Activated CD4-positive, alpha-beta T cell treated with anti-CD3 and anti-CD28 coated beads for 36 hours (primary cell): ENCODE data around the gene PAX5. TPM values are rescaled to one million over a fixed set of nuclear protein-coding genes. Genes with fewer than 3 reads are reported as not detected.

Source experiments
- ATAC-seq: fragments of 200-7000 bp; cut with Tn5 transposase; one replicate; pipeline ENCODE4 v1.10.0; 2021; ENCODE audit warnings: mild to moderate bottlenecking, moderate library complexity
- CTCF ChIA-PET: fragments of 350-600 bp; sonication (Branson Sonifier 250); formaldehyde crosslinking; loops from one replicate; lab custom pipeline; 2021; ENCODE audit warnings: antibody characterized with exemption; lab: Charles Lee
- POLR2A ChIA-PET: fragments of 350-600 bp; sonication (Branson Sonifier 250); formaldehyde crosslinking; loops from one replicate; lab custom pipeline; 2021; ENCODE audit warnings: antibody characterized with exemption, inconsistent platforms; lab: Charles Lee
- DNase-seq: peaks from one replicate; pipeline ENCODE4 v3.0.0-alpha.2; 2020
- H3K27ac Mint-ChIP-seq: one replicate; pipeline ENCODE4 v1.8.0; 2021; ENCODE audit warnings: mixed read lengths
- H3K27me3 Mint-ChIP-seq: one replicate; pipeline ENCODE4 v1.8.0; 2021; ENCODE audit warnings: mixed read lengths
- H3K36me3 Mint-ChIP-seq: one replicate; pipeline ENCODE4 v1.8.0; 2021; ENCODE audit warnings: low read depth, mixed read lengths
- H3K4me1 Mint-ChIP-seq: one replicate; pipeline ENCODE4 v1.8.0; 2021; ENCODE audit warnings: mixed read lengths
- H3K4me3 Mint-ChIP-seq: one replicate; pipeline ENCODE4 v1.8.0; 2021; ENCODE audit warnings: mild to moderate bottlenecking, moderate library complexity, mixed read lengths
- H3K9me3 Mint-ChIP-seq: one replicate; pipeline ENCODE4 v1.8.0; 2021; ENCODE audit warnings: low read depth, mixed read lengths
- intact Hi-C, 2 experiments: fragments of 100-400 bp; cut with DNase I in 1 of 2; cut with micrococcal nuclease in 1 of 2; formaldehyde crosslinking; loops; one replicate each; pipeline versions ENCODE4 v1.14.2 to v1.15.1; 2022 to 2024; cut with DNase I, micrococcal nuclease
- total RNA-seq, 2 experiments: library from RNA; stranded (reverse); gene quantifications; one replicate each; pipeline ENCODE4 v1.2.3, GENCODE V29; 2021

Gene PAX5
- total RNA-seq, 2 experiments from 2014 or later, result 0.21 to 0.51 TPM

- H3K27me3 Mint-ChIP-seq, result no peaks in the 10 kb centered on the region
- ChIA-PET POLR2A (interaction anchor here (0.6 kb wide), 1 partner anchor 108 kb away, joined by 4 read pairs; no protein-coding TSS in a partner anchor), CTCF (interaction anchor here (1.2 kb wide), 1 partner anchor 37 kb away, joined by 3 read pairs; no protein-coding TSS in a partner anchor)
Measured at GRCh38 chr9:36835271-36835996, 198.6 kb downstream of the PAX5 start.

GRCh38 chr9:36834736-36835135 is 199.3 kb downstream of the PAX5 start:
- intact Hi-C loops, result loop anchor here in 1 of 2 experiments (5.0 kb wide), 1 partner anchor 42 kb away; no protein-coding TSS in a partner anchor
- ChIA-PET POLR2A (no interaction called here), CTCF (no interaction called here)
- Mint-ChIP-seq H3K4me1 (no peaks in the 10 kb centered on the region), H3K27me3 (no peaks in the 10 kb centered on the region), H3K4me3 (no peak overlapping the region), H3K9me3 (no peaks in the 10 kb centered on the region), H3K27ac (no peak overlapping the region), H3K36me3 (no peaks in the 10 kb centered on the region)
- DNase-seq (no peak), ATAC-seq (no peak)

More at GRCh38 chr9:36835271-36835996, 198.6 kb downstream of the PAX5 start:
- no peak overlapping the region for H3K27ac Mint-ChIP-seq
- intact Hi-C loops, result no loop called here
- H3K4me3 Mint-ChIP-seq, result no peak overlapping the region
- H3K36me3 Mint-ChIP-seq, result no peaks in the 10 kb centered on the region
- H3K9me3 Mint-ChIP-seq, result no peaks in the 10 kb centered on the region
- H3K4me1 Mint-ChIP-seq, result no peaks in the 10 kb centered on the region
- DNase-seq, result no peak
- ATAC-seq, result no peak

GRCh38 chr9:36833954-36834353 is 200.1 kb downstream of the PAX5 start:
- DNase-seq (no peak), ATAC-seq (no peak)
- Mint-ChIP-seq H3K9me3 (no peaks in the 10 kb centered on the region), H3K27me3 (no peaks in the 10 kb centered on the region), H3K4me1 (no peaks in the 10 kb centered on the region), H3K4me3 (no peak overlapping the region), H3K36me3 (no peaks in the 10 kb centered on the region), H3K27ac (no peak overlapping the region)
- ChIA-PET CTCF (no interaction called here), POLR2A (no interaction called here)
- intact Hi-C loops, result loop anchor here in 1 of 2 experiments (5.0 kb wide), 1 partner anchor 42 kb away; no protein-coding TSS in a partner anchor

GRCh38 chr9:36832164-36832795 is 201.8 kb downstream of the PAX5 start:
- no peaks in the 10 kb centered on the region for H3K4me1 Mint-ChIP-seq
- no peak overlapping the region for H3K27ac Mint-ChIP-seq
- H3K27me3 Mint-ChIP-seq, result no peaks in the 10 kb centered on the region
- no peaks in the 10 kb centered on the region for H3K9me3 Mint-ChIP-seq
- H3K4me3 Mint-ChIP-seq, result no peak overlapping the region
- H3K36me3 Mint-ChIP-seq, result no peaks in the 10 kb centered on the region
- ATAC-seq (no peak), DNase-seq (no peak)
- POLR2A ChIA-PET, result no interaction called here
- intact Hi-C loops, result loop anchor here in 1 of 2 experiments (5.0 kb wide), 1 partner anchor 40 kb away; no protein-coding TSS in a partner anchor
- CTCF ChIA-PET, result interaction anchor here (1.0 kb wide), 1 partner anchor 425 kb away, joined by 3 read pairs; no protein-coding TSS in a partner anchor

- ChIA-PET POLR2A (no interaction called here), CTCF (interaction anchor here (0.6 kb wide), 1 partner anchor 45 kb away, joined by 3 read pairs; no protein-coding TSS in a partner anchor)
- intact Hi-C loops, result loop anchor here in 1 of 2 experiments (5.0 kb wide), 1 partner anchor 39 kb away; no protein-coding TSS in a partner anchor
- ATAC-seq (no peak), DNase-seq (no peak)
- no peaks in the 10 kb centered on the region for H3K4me1 Mint-ChIP-seq
- H3K27ac Mint-ChIP-seq, result no peak overlapping the region
- H3K36me3 Mint-ChIP-seq, result no peaks in the 10 kb centered on the region
- no peaks in the 10 kb centered on the region for H3K9me3 Mint-ChIP-seq
- H3K27me3 Mint-ChIP-seq, result no peaks in the 10 kb centered on the region
- no peak overlapping the region for H3K4me3 Mint-ChIP-seq
Measured at GRCh38 chr9:36831381-36832161, 202.5 kb downstream of the PAX5 start.

- ATAC-seq (no peak), DNase-seq (no peak)
- POLR2A ChIA-PET, result no interaction called here
- no peaks in the 10 kb centered on the region for H3K36me3 Mint-ChIP-seq
- H3K4me1 Mint-ChIP-seq, result no peaks in the 10 kb centered on the region
- H3K9me3 Mint-ChIP-seq, result no peaks in the 10 kb centered on the region
- CTCF ChIA-PET, result no interaction called here
- no peak overlapping the region for H3K4me3 Mint-ChIP-seq
- intact Hi-C loops, result loop anchor here in 1 of 2 experiments (5.0 kb wide), 1 partner anchor 49 kb away; no protein-coding TSS in a partner anchor
- H3K27me3 Mint-ChIP-seq, result no peaks in the 10 kb centered on the region
- no peak overlapping the region for H3K27ac Mint-ChIP-seq
Measured at GRCh38 chr9:36828611-36829013, 205.5 kb downstream of the PAX5 start.

GRCh38 chr9:36827593-36827992 is 206.5 kb downstream of the PAX5 start:
- CTCF ChIA-PET, result no interaction called here
- Mint-ChIP-seq H3K36me3 (no peaks in the 10 kb centered on the region), H3K9me3 (no peaks in the 10 kb centered on the region), H3K27me3 (no peaks in the 10 kb centered on the region), H3K27ac (no peak overlapping the region), H3K4me3 (no peak overlapping the region), H3K4me1 (no peaks in the 10 kb centered on the region)
- DNase-seq, result no peak
- intact Hi-C loops, result loop anchor here in 1 of 2 experiments (5.0 kb wide), 1 partner anchor 50 kb away; no protein-coding TSS in a partner anchor
- ATAC-seq, result no peak
- POLR2A ChIA-PET, result no interaction called here

GRCh38 chr9:36826581-36826980 is 207.5 kb downstream of the PAX5 start:
- no peak for DNase-seq
- CTCF ChIA-PET, result no interaction called here
- H3K4me3 Mint-ChIP-seq, result no peak overlapping the region
- POLR2A ChIA-PET, result no interaction called here
- no peaks in the 10 kb centered on the region for H3K36me3 Mint-ChIP-seq
- no peak for ATAC-seq
- no peaks in the 10 kb centered on the region for H3K9me3 Mint-ChIP-seq
- no peaks in the 10 kb centered on the region for H3K27me3 Mint-ChIP-seq
- intact Hi-C loops, result loop anchor here in 1 of 2 experiments (5.0 kb wide), 1 partner anchor 51 kb away; no protein-coding TSS in a partner anchor
- no peak overlapping the region for H3K27ac Mint-ChIP-seq
- no peaks in the 10 kb centered on the region for H3K4me1 Mint-ChIP-seq

GRCh38 chr9:36825179-36825578 is 208.9 kb downstream of the PAX5 start:
- no peak for ATAC-seq
- no peak for DNase-seq

GRCh38 chr9:36823934-36824333 is 210.1 kb downstream of the PAX5 start:
- Mint-ChIP-seq H3K27ac (no peak overlapping the region), H3K9me3 (no peaks in the 10 kb centered on the region), H3K27me3 (peaks cover 5% of the 10 kb centered on the region), H3K36me3 (no peaks in the 10 kb centered on the region), H3K4me3 (no peak overlapping the region), H3K4me1 (no peaks in the 10 kb centered on the region)
- ChIA-PET POLR2A (no interaction called here), CTCF (interaction anchor here (1.3 kb wide), 1 partner anchor 18 kb away, joined by 4 read pairs; no protein-coding TSS in a partner anchor)
- intact Hi-C loops, result no loop called here
- ATAC-seq, result no peak
- DNase-seq, result no peak

More at GRCh38 chr9:36825179-36825578, 208.9 kb downstream of the PAX5 start:
- POLR2A ChIA-PET, result no interaction called here
- no peak overlapping the region for H3K27ac Mint-ChIP-seq
- intact Hi-C loops, result loop anchor here in 1 of 2 experiments (5.0 kb wide), 1 partner anchor 52 kb away; no protein-coding TSS in a partner anchor
- H3K27me3 Mint-ChIP-seq, result peaks cover under 1% of the 10 kb centered on the region
- H3K9me3 Mint-ChIP-seq, result no peaks in the 10 kb centered on the region
- no peaks in the 10 kb centered on the region for H3K4me1 Mint-ChIP-seq
- no peaks in the 10 kb centered on the region for H3K36me3 Mint-ChIP-seq
- CTCF ChIA-PET, result no interaction called here
- H3K4me3 Mint-ChIP-seq, result no peak overlapping the region

GRCh38 chr9:36823466-36823865 is 210.6 kb downstream of the PAX5 start:
- H3K4me1 Mint-ChIP-seq, result no peaks in the 10 kb centered on the region
- DNase-seq, result peak; percentile 20
- H3K27me3 Mint-ChIP-seq, result peaks cover 8% of the 10 kb centered on the region
- no peak for ATAC-seq
- CTCF ChIA-PET, result interaction anchor here (0.5 to 1.3 kb wide), 3 partner anchors 18 to 224 kb away, joined by 4 read pairs; no protein-coding TSS in a partner anchor
- no peak overlapping the region for H3K4me3 Mint-ChIP-seq
- no peaks in the 10 kb centered on the region for H3K36me3 Mint-ChIP-seq
- intact Hi-C loops, result no loop called here
- H3K27ac Mint-ChIP-seq, result no peak overlapping the region
- no peaks in the 10 kb centered on the region for H3K9me3 Mint-ChIP-seq
- POLR2A ChIA-PET, result no interaction called here
